Measurements from ENCODE around the gene NEK6.
A peak's percentile ranks its signal among the peaks of the same experiment; 100 is the strongest.

NEK6 gene

GRCh38 chr9:124262649-124262972 is 4.9 kb downstream of the NEK6 start:
- DNase-seq, result no peak

DNA sequence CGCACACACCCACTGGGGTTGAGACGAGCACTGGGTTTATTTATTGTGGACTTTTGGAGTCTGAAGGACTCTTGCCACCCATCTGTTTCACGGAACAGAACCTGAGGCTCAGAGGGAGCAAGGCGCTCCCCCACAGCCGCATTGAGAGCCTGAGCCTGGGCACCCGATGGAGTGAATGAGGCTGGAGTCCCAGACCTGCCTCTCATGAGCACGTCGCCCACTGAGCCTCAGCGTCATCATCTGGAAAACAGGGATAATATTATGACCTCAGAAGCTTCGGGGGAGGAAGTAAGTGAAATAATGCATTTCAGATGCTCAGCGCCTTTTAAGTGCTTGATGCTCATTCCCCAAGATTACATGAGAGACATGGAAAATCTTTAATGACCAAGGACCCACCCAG is 5.5 kb downstream of the NEK6 start:
- no peak for DNase-seq

- no peak for DNase-seq
These were observed 6.2 kb downstream of the NEK6 start for GRCh38 chr9:124263800-124264426.

GRCh38 chr9:124264823-124265233 is 7.1 kb downstream of the NEK6 start:
- DNase-seq, result peak; percentile 65

DNA sequence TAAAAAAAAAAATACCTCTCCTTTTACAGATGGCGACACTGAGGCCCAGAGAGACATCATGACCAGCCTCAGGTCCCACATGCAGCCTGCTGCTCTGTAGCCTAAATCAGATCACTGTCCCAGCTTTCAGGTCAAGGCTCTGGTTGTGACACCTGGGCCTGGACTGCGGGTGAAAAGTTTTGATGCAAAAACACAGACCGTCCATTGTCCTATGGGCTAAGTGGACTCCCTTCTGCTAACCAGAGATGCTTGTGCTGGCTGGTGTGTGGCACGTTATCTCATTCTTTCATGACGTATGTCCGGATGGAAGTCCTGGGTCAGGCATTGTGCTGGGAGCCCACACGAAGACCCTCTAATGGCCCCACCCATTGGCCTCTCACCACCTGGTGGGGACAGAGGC is 7.8 kb downstream of the NEK6 start:
- no peak for DNase-seq

GRCh38 chr9:124266139-124266825 is 8.5 kb downstream of the NEK6 start:
- DNase-seq, result no peak

- DNase-seq, result no peak
These were observed 9.1 kb downstream of the NEK6 start for GRCh38 chr9:124266826-124267201.

- no peak for DNase-seq
These were observed 9.6 kb downstream of the NEK6 start for GRCh38 chr9:124267271-124267807.

GRCh38 chr9:124268248-124268647 is 10.5 kb downstream of the NEK6 start:
- DNase-seq, result no peak

DNA sequence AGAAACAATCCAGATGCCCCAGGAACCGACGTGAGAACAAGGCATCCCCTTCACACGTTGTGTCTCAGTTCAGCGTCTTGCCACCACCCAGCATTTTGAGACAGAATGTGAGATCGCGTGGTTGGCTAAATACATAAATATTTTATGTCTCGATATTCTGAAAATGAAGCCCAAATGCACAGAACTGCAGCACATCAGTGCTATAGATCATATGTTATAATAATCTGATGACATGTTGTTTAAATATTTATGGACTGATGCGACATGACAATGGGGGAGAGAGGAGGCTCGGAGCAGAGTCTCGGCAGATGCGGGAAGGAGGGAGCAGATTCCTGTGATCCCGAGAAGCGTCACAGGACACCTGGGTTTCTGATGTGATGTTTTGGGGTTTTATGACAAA is 10.9 kb downstream of the NEK6 start:
- no peak for DNase-seq

- no peak for DNase-seq
These were observed 11.8 kb downstream of the NEK6 start for GRCh38 chr9:124269556-124269955.

DNA sequence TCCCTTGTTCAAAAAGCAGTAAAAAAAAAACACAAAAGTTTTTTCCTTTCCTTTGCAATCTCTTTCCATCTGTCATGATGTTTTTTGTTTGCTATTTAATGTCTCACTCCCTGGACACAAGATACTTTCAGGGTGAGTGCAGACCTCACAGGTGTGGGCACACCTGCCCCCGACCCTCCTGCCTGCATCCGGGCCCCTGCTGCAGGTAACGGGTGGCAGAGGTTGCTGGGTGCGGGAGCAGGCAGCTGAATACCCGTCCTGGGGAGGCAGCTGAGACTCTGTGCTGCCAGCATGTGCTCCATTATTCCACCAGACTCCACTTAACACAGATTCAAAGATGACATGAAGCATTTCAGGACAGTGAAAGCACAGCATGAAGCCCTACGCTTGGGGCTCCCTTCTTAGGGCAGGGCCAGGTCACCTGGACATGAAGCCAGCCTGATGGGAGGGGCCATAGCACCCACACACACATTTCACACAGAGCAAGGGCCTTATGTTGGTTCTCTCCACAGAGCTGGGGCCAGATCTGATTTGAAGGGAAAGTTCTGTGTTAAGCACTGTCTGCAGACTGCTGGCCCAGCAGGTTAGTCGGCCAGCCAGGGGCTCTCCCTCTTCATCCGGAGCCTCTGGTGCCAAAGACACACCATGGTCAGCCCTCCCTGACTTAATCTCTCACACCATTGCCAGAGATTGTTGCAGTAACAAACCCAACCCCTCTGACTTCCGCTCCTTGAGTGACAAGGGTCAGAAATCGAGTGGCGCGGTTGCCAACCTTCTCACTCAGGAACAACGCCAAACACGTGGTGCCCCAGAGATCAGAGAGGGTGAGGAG is 13.0 kb downstream of the NEK6 start:
- no peak for DNase-seq

GRCh38 chr9:124271660-124272059 is 13.9 kb downstream of the NEK6 start:
- DNase-seq, result no peak

DNA sequence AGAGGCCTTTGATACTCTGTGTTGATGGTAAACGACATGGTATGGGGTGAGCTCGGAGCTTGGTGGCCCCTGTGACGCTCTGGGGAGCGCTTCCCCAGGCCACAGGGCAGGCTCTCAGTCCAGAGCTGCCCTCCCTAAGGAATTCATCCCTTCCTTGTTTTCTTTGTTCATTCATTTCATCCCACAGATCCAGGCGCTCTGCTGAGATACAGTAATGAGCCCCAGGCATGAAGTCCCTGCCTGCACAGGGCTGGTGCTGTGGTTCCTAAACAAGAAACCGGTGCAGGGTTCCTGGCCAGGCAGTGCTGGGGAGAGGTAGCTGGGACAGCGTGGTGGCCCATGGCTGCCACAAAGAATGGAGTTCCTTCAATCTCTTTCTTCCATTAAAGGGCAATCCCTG is 14.4 kb downstream of the NEK6 start:
- DNase-seq, result no peak

DNA sequence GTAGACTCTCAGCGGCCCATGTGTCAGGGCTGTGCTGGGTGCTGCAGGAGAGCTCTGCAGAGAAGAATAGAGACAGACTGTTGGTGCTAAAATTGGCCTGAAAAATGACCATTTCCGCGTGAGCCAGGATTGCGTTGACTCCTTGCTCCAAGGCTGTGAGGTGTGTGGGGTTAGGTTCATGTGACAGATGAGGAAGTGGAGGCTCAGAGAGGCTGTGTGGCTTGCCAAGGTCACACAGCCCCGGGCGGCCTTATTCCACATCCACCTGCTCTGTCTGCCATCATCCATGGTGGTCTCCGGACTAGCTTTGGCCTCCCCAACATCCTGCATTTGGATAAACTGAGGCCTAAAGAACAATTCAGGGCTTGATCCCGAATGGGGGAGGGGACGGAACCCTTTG is 15.2 kb downstream of the NEK6 start:
- no peak for DNase-seq

DNA sequence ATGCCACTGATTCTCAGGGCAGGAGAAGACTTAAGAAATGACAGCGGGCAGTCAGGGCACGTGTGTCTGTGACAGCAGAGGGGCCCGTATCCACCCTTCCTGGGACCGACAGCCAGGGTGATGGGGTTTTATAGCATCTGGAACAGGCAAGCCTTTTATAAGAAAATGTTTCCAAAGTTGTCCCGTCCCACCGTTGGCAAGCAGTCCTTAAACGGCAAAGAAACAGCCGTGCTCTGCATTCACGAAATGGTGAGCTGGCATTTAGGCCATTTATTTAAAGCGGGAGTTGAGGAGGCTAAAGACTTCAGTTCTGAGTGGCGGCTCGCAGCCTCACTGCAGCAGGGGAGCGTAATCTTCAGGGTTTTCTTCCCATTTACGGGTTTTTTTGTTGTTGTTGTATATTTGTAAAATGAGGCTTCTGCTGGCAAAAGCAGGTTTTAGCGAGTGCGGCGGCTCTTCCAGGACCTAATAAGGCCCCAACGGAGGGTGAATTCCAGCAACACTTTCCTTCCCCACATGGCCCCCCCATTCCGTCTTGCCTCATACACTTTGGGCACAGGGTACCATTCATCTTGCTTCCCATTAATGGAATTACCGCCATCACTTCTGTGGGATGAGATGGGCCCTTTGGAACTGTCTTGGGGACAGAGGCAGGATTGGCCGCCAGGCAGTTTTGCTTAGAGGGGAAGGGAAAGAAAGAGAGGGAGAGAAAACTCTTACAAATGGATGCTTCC is 15.8 kb downstream of the NEK6 start:
- no peak for DNase-seq

DNA sequence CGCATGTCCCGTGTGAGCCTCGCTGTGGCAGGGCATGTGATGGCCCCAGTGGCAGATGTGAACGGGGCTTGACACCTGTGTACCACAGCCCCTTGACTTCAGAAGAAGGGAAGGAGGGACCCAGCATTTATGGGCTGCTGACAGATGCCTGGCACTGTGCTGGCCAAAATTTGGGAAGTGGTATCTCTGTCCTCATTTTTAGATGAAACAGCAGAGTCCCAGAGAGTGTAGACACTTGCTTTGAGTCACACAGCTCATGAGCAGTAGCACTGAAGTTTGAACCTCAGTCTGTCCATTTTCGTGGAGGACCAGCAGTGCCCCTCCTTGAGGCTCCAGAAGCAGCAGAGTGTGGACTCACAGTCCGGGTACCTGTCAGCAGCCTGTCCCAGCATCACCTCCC is 16.5 kb downstream of the NEK6 start:
- DNase-seq, result no peak

- DNase-seq, result no peak
These were observed 17.0 kb downstream of the NEK6 start for GRCh38 chr9:124274738-124275137.

DNA sequence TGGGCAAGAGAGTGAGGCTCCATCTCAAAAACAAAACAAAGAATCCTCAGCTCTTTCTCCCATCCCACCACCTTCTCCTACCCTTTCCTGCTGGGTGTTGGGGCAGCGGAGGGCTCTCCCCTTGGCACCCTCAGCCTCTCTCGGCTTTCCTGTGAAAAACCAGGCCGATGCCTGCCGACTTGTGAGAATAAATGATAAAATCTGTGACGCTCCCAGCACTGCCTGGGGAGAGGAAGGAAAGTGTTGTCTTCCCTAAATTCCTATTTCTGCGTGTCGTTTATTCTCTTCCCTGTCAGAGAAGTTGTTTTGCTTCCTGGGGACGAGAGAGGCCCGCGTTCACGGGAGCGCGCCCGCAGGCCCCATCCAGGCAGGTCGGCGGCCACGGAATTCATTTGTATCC is 19.7 kb downstream of the NEK6 start:
- no peak for DNase-seq

GRCh38 chr9:124278054-124278540 is 20.3 kb downstream of the NEK6 start:
- peak; percentile 34 for DNase-seq

DNA sequence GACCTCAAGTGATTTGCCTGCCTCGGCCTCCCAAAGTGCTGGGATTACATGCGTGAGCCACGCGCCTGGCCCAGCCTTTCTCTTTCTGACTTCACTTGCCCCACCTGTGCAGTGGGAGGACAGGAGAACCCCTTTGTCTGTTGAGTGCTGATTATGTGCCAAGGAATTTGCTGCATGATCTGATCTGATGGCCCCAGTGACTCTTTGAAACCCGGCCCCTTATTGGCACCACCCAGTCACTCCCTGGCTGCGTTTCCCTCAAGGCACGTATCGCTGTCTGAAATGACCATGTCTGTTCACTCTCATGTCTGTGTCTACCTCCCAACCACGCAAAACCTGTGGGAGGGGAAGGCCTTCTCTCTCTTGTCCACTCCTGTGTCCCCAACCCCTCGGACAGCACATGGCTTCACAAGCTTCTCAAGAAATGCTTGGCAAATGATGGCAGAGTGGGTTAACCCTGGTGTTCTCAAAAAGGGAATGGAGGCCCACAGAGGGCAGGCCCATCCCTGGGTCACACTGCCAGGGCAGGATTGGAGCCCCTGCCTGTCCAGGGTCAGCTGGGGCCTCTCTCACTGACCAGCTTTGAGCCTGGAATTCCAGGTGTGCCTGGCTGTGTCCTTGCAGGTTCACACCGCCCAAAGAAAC is 21.9 kb downstream of the NEK6 start:
- no peak for DNase-seq

- DNase-seq, result no peak
These were observed 22.5 kb downstream of the NEK6 start for GRCh38 chr9:124280176-124280691.
